Central memory CD8-positive, alpha-beta T cell (primary cell): Measurements from ENCODE around the gene NSUN7.

Source experiments
- ATAC-seq: fragments of 150-1000 bp; cut with Tn5 transposase; replicated peaks from 2 replicates; pipeline ENCODE4 v1.10.0; 2022; ENCODE audit warnings: mild to moderate bottlenecking, moderate FRiP score, moderate number of reproducible peaks; ENCODE audit not compliant: poor library complexity, severe bottlenecking; ENCODE audit errors: extremely low read depth
- DNase-seq, 2 donors: peaks; one replicate each; pipeline ENCODE4 v3.0.0; 2021; ENCODE audit warnings: low spot score in 2 of 2
- H3K27ac Mint-ChIP-seq: one replicate; pipeline ENCODE4 v1.8.0; 2022; ENCODE audit warnings: low read depth, mild to moderate bottlenecking, moderate library complexity, mixed read lengths
- H3K27me3 Mint-ChIP-seq: one replicate; pipeline ENCODE4 v1.8.0; 2022; ENCODE audit warnings: mixed read lengths
- H3K36me3 Mint-ChIP-seq: one replicate; pipeline ENCODE4 v1.8.0; 2022; ENCODE audit warnings: mild to moderate bottlenecking, moderate library complexity, mixed read lengths; ENCODE audit not compliant: insufficient read depth
- H3K4me1 Mint-ChIP-seq: one replicate; pipeline ENCODE4 v1.8.0; 2022; ENCODE audit warnings: mixed read lengths
- H3K4me3 Mint-ChIP-seq: one replicate; pipeline ENCODE4 v1.8.0; 2022; ENCODE audit warnings: mild to moderate bottlenecking, moderate library complexity, mixed read lengths
- H3K9me3 Mint-ChIP-seq: one replicate; pipeline ENCODE4 v1.8.0; 2022; ENCODE audit warnings: mixed read lengths

Gene NSUN7

GRCh38 chr4:40744218-40744617 lies 5.5 kb upstream of the NSUN7 start:
- DNase-seq (no peak), ATAC-seq (no peak)
- H3K36me3 Mint-ChIP-seq = no peaks in the 10 kb centered on the region
- H3K4me1 Mint-ChIP-seq = peaks cover 4% of the 10 kb centered on the region
- H3K4me3 Mint-ChIP-seq = no peak overlapping the region
- H3K27me3 Mint-ChIP-seq = peaks cover 29% of the 10 kb centered on the region
- peak overlapping the region; percentile 41 for H3K27ac Mint-ChIP-seq
- H3K9me3 Mint-ChIP-seq = no peaks in the 10 kb centered on the region

DNA sequence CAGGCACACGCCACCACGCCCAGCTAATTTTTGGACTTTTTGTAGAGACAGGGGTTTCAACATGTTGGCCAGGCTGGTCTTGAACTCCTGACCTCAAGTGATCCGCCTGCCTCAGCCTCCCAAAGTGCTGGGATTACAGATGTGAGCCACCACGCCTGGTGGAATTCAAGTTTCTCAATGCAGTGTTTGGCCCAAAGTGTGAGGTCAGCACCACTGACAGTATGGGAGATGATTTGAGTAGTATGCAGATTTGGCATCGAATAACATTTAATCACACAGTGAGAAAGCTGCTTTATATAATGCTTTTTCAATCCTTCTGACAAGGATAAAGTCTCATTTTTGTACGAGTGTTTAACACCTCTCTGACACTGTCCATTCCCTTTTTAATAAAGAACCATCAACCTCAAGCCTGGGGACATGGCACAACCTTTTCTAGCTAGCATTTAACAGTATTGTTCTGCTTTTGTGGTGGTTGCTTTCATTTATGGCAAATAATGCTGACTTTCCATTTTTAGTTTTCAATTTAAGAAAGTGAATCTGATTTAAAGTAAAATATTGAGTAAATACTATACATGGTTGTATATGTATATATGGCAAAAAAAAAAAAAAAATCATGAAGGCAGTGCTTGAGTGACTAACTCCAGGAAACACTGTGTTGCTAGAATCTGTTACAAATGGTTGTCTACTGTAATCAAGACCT lies 4.3 kb upstream of the NSUN7 start:
- DNase-seq (no peak), ATAC-seq (no peak)
- peaks cover 4% of the 10 kb centered on the region for H3K4me1 Mint-ChIP-seq
- peaks cover 29% of the 10 kb centered on the region for H3K27me3 Mint-ChIP-seq
- H3K4me3 Mint-ChIP-seq = no peak overlapping the region
- no peaks in the 10 kb centered on the region for H3K9me3 Mint-ChIP-seq
- peaks cover 2% of the 10 kb centered on the region for H3K36me3 Mint-ChIP-seq
- H3K27ac Mint-ChIP-seq = no peak overlapping the region

DNA sequence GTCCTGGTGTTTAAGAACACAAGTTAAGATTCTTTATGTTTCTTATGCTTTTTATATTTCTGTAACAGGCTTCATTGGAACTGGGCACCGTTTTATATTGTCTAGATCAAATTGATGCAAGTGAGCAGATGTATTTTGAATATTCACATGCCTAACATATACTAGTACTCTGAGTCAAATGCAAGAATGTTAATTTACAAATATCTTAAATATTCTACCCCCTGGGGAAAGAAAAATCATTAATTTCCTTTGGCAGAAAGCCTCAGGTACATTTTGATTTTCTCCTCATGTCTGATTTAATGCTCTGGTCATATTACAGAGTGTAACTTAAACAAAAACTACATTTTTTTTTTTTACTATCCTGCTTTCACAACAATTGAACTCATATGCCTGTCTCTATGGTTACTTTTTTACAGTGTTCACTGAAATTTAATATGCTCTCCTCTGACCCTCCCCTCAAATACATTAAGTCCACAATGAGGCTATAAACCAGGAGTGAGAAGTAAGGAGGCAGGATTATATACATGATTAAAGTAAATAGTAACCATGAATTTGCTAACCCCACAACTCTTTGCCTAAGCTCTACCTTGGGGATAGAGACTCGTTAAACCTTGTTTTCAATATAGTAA lies 2.4 kb upstream of the NSUN7 start:
- Mint-ChIP-seq H3K36me3 (peaks cover 2% of the 10 kb centered on the region), H3K4me1 (peaks cover 4% of the 10 kb centered on the region), H3K4me3 (no peak overlapping the region), H3K27ac (no peak overlapping the region), H3K27me3 (peaks cover 38% of the 10 kb centered on the region), H3K9me3 (no peaks in the 10 kb centered on the region)
- DNase-seq (no peak), ATAC-seq (no peak)

DNA sequence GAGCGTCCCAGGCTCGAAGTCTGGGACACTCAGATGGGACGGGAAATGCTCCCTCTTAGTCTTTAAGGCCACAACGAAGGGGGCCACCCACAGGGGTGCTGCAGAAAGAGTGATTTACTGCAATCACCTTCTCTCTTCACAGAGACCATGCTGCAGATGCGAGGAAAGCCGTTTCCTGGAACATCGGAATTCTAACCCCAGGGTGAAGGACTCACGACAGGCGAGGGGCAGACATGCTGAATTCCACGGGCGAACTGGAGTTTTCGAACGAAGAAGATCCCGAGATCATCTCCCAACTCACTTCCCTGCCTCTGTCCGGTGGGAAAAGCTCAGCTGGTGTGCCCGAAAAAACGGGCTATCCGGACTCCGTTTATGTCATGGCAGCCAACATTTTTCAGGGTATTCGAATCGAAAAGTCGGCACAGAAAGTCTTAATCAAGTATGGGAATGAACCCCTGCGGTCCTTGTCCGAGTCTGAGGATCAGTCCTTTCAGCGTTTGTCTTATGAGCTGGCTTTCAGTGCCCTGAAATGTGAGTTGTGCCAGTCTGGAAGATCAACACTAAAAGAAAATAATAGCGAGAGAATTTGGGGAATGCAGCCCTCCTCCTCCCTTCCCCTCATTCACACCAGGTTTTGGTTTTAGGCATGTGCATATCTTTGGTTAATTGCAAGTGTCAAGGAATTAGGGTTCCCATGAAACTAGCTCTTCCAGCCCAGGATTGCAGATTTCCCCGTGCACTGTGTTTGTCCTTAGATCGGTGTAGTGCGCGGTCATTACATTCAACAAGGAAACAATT lies 905 bp downstream of the NSUN7 start:
- Mint-ChIP-seq H3K36me3 (peaks cover 2% of the 10 kb centered on the region), H3K4me1 (no peaks in the 10 kb centered on the region)
- DNase-seq = no peak

DNA sequence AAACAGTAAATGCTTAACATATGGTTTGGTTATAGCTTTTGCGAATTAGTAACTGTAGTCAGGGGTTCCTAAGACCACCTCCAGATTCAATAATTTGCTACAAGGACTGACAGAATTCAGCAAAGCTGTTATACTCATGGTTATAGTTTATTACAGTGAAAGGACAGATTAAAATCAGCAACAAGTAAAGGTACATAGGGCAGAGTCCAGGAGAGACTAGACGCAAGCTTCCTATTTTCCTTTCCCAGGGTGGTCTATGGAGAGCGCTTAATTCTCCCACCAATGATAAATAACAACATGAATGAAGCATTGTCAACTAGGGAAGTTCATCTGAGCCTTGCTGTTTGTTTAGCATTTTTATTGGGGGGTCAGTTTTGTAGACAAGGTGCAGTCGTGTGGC lies 5.9 kb downstream of the NSUN7 start:
- Mint-ChIP-seq H3K27me3 (peaks cover 49% of the 10 kb centered on the region), H3K27ac (no peak overlapping the region), H3K9me3 (no peaks in the 10 kb centered on the region), H3K36me3 (no peaks in the 10 kb centered on the region), H3K4me3 (no peak overlapping the region), H3K4me1 (no peaks in the 10 kb centered on the region)
- no peak for ATAC-seq
- DNase-seq = no peak

More for the DNA sequence above, 905 bp downstream of the NSUN7 start:
- H3K9me3 Mint-ChIP-seq = no peaks in the 10 kb centered on the region
- no peak overlapping the region for H3K27ac Mint-ChIP-seq
- peaks cover 64% of the 10 kb centered on the region for H3K27me3 Mint-ChIP-seq
- ATAC-seq = no peak
- peak overlapping the region; percentile 53 for H3K4me3 Mint-ChIP-seq

DNA sequence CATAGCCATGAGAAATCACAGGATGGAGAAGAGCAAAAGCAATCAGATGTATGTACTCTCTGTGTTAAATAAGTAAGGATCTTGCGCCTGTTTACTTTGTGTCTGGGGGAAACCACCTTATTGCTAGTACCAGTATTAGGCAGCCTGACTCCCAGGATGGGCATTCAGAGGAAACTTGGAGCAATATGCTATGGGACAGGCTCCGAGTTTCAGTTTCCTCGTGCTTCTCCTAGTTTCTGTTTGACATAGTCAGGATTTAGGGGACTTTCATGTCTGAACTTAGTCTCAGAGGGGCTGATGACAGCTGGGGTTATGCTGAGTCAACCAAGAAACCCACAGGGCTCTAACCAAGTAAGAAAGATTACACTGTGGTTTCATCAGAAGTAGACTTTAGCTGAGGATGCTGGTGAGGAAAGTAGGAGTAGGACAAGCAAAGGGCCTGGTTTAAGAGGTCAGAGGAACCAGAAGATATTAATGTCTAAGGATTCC lies 13.5 kb downstream of the NSUN7 start:
- H3K9me3 Mint-ChIP-seq = no peaks in the 10 kb centered on the region
- DNase-seq (no peak), ATAC-seq (peak; percentile 64)
- H3K27ac Mint-ChIP-seq = no peak overlapping the region
- no peaks in the 10 kb centered on the region for H3K36me3 Mint-ChIP-seq
- H3K27me3 Mint-ChIP-seq = no peaks in the 10 kb centered on the region
- no peak overlapping the region for H3K4me3 Mint-ChIP-seq
- peaks cover 9% of the 10 kb centered on the region for H3K4me1 Mint-ChIP-seq

- no peak for ATAC-seq
- no peak overlapping the region for H3K4me3 Mint-ChIP-seq
- no peaks in the 10 kb centered on the region for H3K9me3 Mint-ChIP-seq
- H3K36me3 Mint-ChIP-seq = no peaks in the 10 kb centered on the region
- no peaks in the 10 kb centered on the region for H3K4me1 Mint-ChIP-seq
- H3K27me3 Mint-ChIP-seq = peaks cover 17% of the 10 kb centered on the region
- no peak for DNase-seq
- no peak overlapping the region for H3K27ac Mint-ChIP-seq
Observed at GRCh38 chr4:40769266-40769665, 19.5 kb downstream of the NSUN7 start.

- Mint-ChIP-seq H3K4me1 (no peaks in the 10 kb centered on the region), H3K4me3 (no peak overlapping the region), H3K36me3 (peaks cover 2% of the 10 kb centered on the region), H3K27ac (no peak overlapping the region), H3K9me3 (no peaks in the 10 kb centered on the region), H3K27me3 (peaks cover 37% of the 10 kb centered on the region)
- DNase-seq (no peak), ATAC-seq (no peak)
Observed at GRCh38 chr4:40778090-40778489, 28.3 kb downstream of the NSUN7 start.

- peaks cover 2% of the 10 kb centered on the region for H3K36me3 Mint-ChIP-seq
- H3K4me1 Mint-ChIP-seq = no peaks in the 10 kb centered on the region
- no peaks in the 10 kb centered on the region for H3K9me3 Mint-ChIP-seq
- no peak for ATAC-seq
- DNase-seq = no peak
- no peak overlapping the region for H3K4me3 Mint-ChIP-seq
- H3K27ac Mint-ChIP-seq = no peak overlapping the region
- peaks cover 67% of the 10 kb centered on the region for H3K27me3 Mint-ChIP-seq
Observed at GRCh38 chr4:40782876-40783275, 33.1 kb downstream of the NSUN7 start.

DNA sequence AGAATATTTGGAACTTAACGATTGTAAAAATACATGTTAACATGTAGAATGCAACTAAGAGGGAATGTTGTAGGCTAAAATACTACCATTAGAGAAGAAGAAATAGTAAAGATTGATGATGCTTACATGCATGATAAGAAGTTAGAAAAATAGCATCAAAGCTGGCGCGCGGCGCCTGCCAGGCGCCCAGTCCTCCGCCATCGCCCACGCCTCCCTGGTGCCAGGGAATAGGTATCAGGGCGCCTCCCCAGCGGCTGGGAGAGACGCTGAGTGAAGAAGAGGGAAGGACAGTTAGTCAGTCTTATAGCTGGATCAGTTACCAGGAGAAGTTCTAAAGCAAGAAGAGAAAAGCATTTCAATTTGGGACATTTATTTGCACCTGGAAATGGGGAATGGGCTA lies 36.0 kb downstream of the NSUN7 start:
- no peak overlapping the region for H3K27ac Mint-ChIP-seq
- H3K4me3 Mint-ChIP-seq = no peak overlapping the region
- H3K9me3 Mint-ChIP-seq = no peaks in the 10 kb centered on the region
- DNase-seq = no peak
- no peaks in the 10 kb centered on the region for H3K4me1 Mint-ChIP-seq
- ATAC-seq = no peak
- H3K27me3 Mint-ChIP-seq = peaks cover 67% of the 10 kb centered on the region
- H3K36me3 Mint-ChIP-seq = no peaks in the 10 kb centered on the region

GRCh38 chr4:40788331-40788730 lies 38.6 kb downstream of the NSUN7 start:
- no peak overlapping the region for H3K4me3 Mint-ChIP-seq
- no peak overlapping the region for H3K27ac Mint-ChIP-seq
- no peaks in the 10 kb centered on the region for H3K4me1 Mint-ChIP-seq
- peaks cover 57% of the 10 kb centered on the region for H3K27me3 Mint-ChIP-seq
- H3K36me3 Mint-ChIP-seq = no peaks in the 10 kb centered on the region
- DNase-seq = no peak
- ATAC-seq = no peak
- H3K9me3 Mint-ChIP-seq = no peaks in the 10 kb centered on the region

DNA sequence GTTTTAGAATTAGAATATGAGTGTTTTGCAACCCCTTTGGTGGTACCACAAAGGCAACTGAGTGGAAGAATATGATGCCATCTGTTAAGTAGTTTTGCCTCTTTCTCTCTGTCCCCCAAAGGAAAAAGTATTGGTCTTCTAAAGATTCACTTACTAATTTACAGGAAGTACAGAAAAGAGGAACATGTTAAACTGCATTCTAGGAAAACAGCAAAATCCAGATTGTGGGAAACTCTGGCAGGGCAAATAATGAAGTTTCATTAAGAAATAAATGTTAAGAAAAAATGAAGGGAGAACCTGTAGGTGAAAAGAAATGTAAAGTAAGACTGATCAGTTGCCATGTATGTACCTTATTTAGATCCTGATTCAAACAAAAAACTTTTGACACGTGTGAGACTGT lies 39.3 kb downstream of the NSUN7 start:
- H3K27me3 Mint-ChIP-seq = peaks cover 54% of the 10 kb centered on the region
- no peak for DNase-seq
- H3K4me3 Mint-ChIP-seq = no peak overlapping the region
- H3K36me3 Mint-ChIP-seq = no peaks in the 10 kb centered on the region
- no peaks in the 10 kb centered on the region for H3K9me3 Mint-ChIP-seq
- no peak overlapping the region for H3K27ac Mint-ChIP-seq
- ATAC-seq = no peak
- no peaks in the 10 kb centered on the region for H3K4me1 Mint-ChIP-seq

GRCh38 chr4:40789771-40790170 lies 40.0 kb downstream of the NSUN7 start:
- H3K27ac Mint-ChIP-seq = no peak overlapping the region
- no peak for ATAC-seq
- no peak overlapping the region for H3K4me3 Mint-ChIP-seq
- no peaks in the 10 kb centered on the region for H3K36me3 Mint-ChIP-seq
- peaks cover 47% of the 10 kb centered on the region for H3K27me3 Mint-ChIP-seq
- H3K4me1 Mint-ChIP-seq = no peaks in the 10 kb centered on the region
- no peaks in the 10 kb centered on the region for H3K9me3 Mint-ChIP-seq
- no peak for DNase-seq
